GM23248 (cell line): ENCODE results near the gene COX5B. TPM values are rescaled to one million over a fixed set of nuclear protein-coding genes. Genes with fewer than 3 reads are reported as not detected.
A peak's percentile ranks its signal among the peaks of the same experiment; 100 is the strongest.
"Not testable (repeated sequence)": the region's sequence is repeated elsewhere in the genome, so short reads cannot be mapped to it uniquely, and the experiment has no call there.

ENCODE experiments used
- DNase-seq: peaks from one replicate; pipeline ENCODE4 v3.0.0-alpha.2; 2015
- H2AFZ ChIP-seq: fragments of 200-600 bp; sonication (generic); 2 replicates; pipeline ENCODE4 v1.6.1; 2016; ENCODE audit warnings: antibody characterized with exemption
- H3F3A ChIP-seq: fragments of 200-600 bp; sonication (generic); 2 replicates; pipeline ENCODE4 v1.6.1; 2016; ENCODE audit warnings: mild to moderate bottlenecking, antibody characterized with exemption, mixed run types; ENCODE audit not compliant: insufficient read depth
- H3K27ac ChIP-seq: fragments of 200-600 bp; sonication (generic); 2 replicates; pipeline ENCODE4 v1.5.1; 2016; ENCODE audit warnings: mild to moderate bottlenecking
- H3K27me3 ChIP-seq: fragments of 200-600 bp; sonication (generic); replicated peaks from 2 replicates; pipeline ENCODE4 v1.6.1; 2016; ENCODE audit warnings: mild to moderate bottlenecking; ENCODE audit not compliant: insufficient read depth
- H3K36me3 ChIP-seq: fragments of 200-600 bp; sonication (generic); 2 replicates; pipeline ENCODE4 v1.6.1; 2016; ENCODE audit warnings: low read depth, mild to moderate bottlenecking
- H3K4me1 ChIP-seq: fragments of 200-600 bp; sonication (generic); 2 replicates; pipeline ENCODE4 v1.6.1; 2016; ENCODE audit warnings: mild to moderate bottlenecking; ENCODE audit not compliant: insufficient read depth
- H3K4me2 ChIP-seq: fragments of 200-600 bp; sonication (generic); one replicate; pipeline ENCODE4 v1.6.1; 2016; ENCODE audit warnings: mild to moderate bottlenecking; ENCODE audit not compliant: unreplicated experiment
- H3K4me3 ChIP-seq: fragments of 200-600 bp; sonication (generic); 2 replicates; pipeline ENCODE4 v1.5.1; 2016; ENCODE audit warnings: mild to moderate bottlenecking
- H3K79me2 ChIP-seq: fragments of 200-600 bp; sonication (generic); 2 replicates; pipeline ENCODE4 v1.6.1; 2016; ENCODE audit warnings: mild to moderate bottlenecking; ENCODE audit not compliant: insufficient read depth
- H3K9ac ChIP-seq: fragments of 200-600 bp; sonication (generic); 2 replicates; pipeline ENCODE4 v1.6.1; 2016; ENCODE audit warnings: mild to moderate bottlenecking
- H3K9me2 ChIP-seq: fragments of 200-600 bp; sonication (generic); 2 replicates; pipeline ENCODE4 v1.6.1; 2016; ENCODE audit warnings: mixed run types, mild to moderate bottlenecking, moderate library complexity; ENCODE audit not compliant: insufficient read depth
- H3K9me3 ChIP-seq: fragments of 200-600 bp; sonication (generic); one replicate; pipeline ENCODE4 v1.6.1; 2017; ENCODE audit warnings: low read depth
- H4K20me1 ChIP-seq: fragments of 200-600 bp; sonication (generic); 2 replicates; pipeline ENCODE4 v1.6.0; 2016; ENCODE audit not compliant: insufficient read depth
- EZH2 ChIP-seq: fragments of 200-600 bp; sonication (generic); IDR thresholded peaks from 2 replicates; pipeline ENCODE4 v1.6.1; 2018; ENCODE audit warnings: antibody characterized with exemption, mild to moderate bottlenecking; ENCODE audit not compliant: insufficient read depth, poor library complexity, severe bottlenecking
- EZH2phosphoT487 ChIP-seq: fragments of 200-600 bp; sonication (generic); IDR thresholded peaks from 2 replicates; pipeline ENCODE4 v1.6.1; 2018; ENCODE audit warnings: antibody characterized with exemption, moderate library complexity, mild to moderate bottlenecking, low read depth; ENCODE audit not compliant: insufficient read depth
- WGBS, 2 experiments: methylation state at CpG; one replicate each; pipeline ENCODE4 v1.1.6; 2015 to 2017; ENCODE audit warnings: low lambda C conversion rate in 2 of 2, low coverage in 1 of 2; ENCODE audit errors: missing lambda C conversion rate in 2 of 2; 5-methylcytosine and 5-hydroxymethylcytosine counted together
- in situ Hi-C: fragments of 300-500 bp; cut with MboI; formaldehyde crosslinking; loops from 2 replicates; pipeline ENCODE4 v1.15.0; 2020
- polyA plus RNA-seq: library from polyadenylated mRNA; unstranded; fragments of >200 nt; fragmentation: Nextera tagmentation; extraction: Ambion mirVana; gene quantifications from 2 replicates; pipeline ENCODE4 v1.2.1, GENCODE V29; 2016
- total RNA-seq: library from RNA; depleted of rRNA; stranded (reverse); fragments of >200 nt; shearing (Covaris generic); gene quantifications from 2 replicates; pipeline ENCODE4 v1.2.3, GENCODE V29; 2014; rRNA removed

Gene COX5B, protein sequence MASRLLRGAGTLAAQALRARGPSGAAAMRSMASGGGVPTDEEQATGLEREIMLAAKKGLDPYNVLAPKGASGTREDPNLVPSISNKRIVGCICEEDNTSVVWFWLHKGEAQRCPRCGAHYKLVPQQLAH
- total RNA-seq: 175 and 211 TPM in 2 replicates
- polyA plus RNA-seq: 315 and 327 TPM in 2 replicates

DNA sequence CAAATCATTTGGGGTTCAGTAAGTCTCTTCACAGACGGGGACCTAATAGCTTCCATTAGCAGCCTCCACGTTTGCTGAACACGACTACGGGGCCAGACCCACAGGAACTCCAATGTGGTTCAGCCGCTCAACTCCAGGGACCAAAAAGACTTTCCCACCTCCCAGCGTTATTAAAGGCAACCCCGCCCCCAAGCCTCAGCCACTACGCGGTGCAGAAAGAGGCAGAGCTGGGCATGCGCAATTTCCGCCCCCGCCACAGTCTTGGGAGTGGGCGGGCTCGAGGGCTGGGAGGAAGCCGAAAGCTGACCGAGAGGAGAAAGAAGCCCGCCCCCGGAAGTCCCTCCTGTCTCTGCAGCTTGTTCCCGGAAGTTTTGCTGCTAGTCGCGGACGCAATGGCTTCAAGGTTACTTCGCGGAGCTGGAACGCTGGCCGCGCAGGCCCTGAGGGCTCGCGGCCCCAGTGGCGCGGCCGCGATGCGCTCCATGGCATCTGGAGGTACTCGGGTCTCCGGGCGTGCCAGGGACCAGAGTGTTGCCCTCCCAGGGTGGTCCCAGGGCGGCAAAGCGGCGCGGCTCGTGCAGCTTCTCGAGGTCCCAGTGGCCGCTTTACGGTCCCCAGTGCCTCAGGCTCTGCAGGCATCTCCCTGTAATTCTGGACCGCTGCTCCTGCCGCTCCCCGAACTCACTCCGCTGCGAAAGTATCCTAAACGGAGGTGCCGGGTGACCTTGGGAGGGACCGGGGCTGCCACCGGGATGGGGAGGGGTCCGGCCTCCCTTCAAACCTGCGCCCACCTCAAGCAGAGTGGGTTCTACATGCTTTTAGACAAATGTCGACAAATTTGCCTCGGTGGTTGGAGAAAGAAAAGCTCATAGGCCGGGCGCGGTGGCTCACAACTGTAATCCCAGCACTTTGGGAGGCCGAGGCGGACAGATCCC, at the start of gene COX5B:
COX5B (plus strand) TSS at position 368 of the 935 bp plus-strand sequence; CDS start at position 393, 25 bp downstream.
- Histone ChIP-seq H3K9me2 (no peaks in the 10 kb centered on the region), H3K9ac (peak within 1 kb of the TSS; percentile 94), H3K4me3 (peak within 1 kb of the TSS; percentile 98), H3F3A (peaks cover 26% of the 10 kb centered on the region), H3K27me3 (no peaks in the 10 kb centered on the region), H3K36me3 (peaks cover 15% of the 10 kb centered on the region), H2AFZ (peak within 1 kb of the TSS; percentile 98), H3K27ac (peak within 1 kb of the TSS; percentile 77), H3K79me2 (peaks cover 19% of the 10 kb centered on the region), H3K4me1 (peaks cover 11% of the 10 kb centered on the region; the same call in 1 of the 2 replicates), H4K20me1 (no peaks in the 10 kb centered on the region), H3K9me3 (no peaks in the 10 kb centered on the region), H3K4me2 (peak within 1 kb of the TSS; percentile 94)
- 1 to 2% methylated on average over 50 to 62 of the region's 63 CpGs for WGBS, 2 experiments
- peak; percentile 99 for DNase-seq
- TF ChIP-seq EZH2phosphoT487 (no peak), EZH2 (no peak)
- in situ Hi-C loops: no loop called here

DNA sequence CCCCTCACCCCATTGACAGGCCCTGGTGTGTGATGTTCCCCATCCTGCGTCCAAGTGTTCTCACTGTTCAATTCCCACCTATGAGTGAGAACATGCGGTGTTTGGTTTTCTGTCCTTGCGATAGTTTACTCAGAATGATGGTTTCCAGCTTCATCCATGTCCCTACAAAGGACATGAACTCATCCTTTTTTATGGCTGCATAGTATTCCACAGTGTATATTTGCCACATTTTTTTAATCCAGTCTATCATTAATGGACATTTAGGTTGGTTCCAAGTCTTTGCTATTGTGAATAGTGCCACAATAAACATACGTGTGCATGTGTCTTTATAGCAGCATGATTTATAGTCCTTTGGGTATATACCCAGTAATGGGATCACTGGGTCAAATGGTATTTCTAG, 49.7 kb upstream of the COX5B start:
- not testable (repeated sequence) for DNase-seq, H3K4me1 ChIP-seq, H3F3A ChIP-seq, H3K27ac ChIP-seq, H3K27me3 ChIP-seq, H3K36me3 ChIP-seq, H2AFZ ChIP-seq, H3K4me2 ChIP-seq, H4K20me1 ChIP-seq, H3K9me2 ChIP-seq, H3K9ac ChIP-seq, H3K4me3 ChIP-seq, H3K79me2 ChIP-seq, H3K9me3 ChIP-seq
- in situ Hi-C loops: loop anchor here (10.0 kb wide), 1 partner anchor 99 kb away; no protein-coding TSS in a partner anchor
- WGBS, 2 experiments: 67 to 69% methylated on average over 4 of the region's 4 CpGs

DNA sequence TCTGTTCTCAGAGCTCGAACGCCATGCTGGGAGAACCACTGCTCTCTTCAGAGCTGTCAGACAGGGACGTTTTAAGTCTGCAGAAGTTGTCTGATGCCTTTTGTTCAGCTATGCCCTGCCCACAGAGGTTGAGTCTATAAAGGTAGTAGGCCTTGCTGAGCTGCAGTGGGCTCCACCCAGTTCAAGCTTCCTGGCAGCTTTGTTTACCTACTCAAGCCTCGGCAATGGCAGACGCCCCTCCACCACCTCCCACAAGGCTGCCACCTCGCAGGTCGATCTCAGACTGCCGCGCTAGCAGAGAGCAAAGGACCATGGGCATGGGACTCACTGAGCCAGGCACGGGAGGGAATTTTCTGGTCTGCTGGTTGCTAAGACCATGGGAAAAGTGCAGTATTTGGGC, 44.3 kb upstream of the COX5B start:
- H3K27me3 ChIP-seq, H3K9me2 ChIP-seq, in situ Hi-C loops, H3K4me3 ChIP-seq, H2AFZ ChIP-seq, H3K4me1 ChIP-seq, DNase-seq, H3K9ac ChIP-seq, H3K79me2 ChIP-seq, H3K4me2 ChIP-seq, H3K9me3 ChIP-seq, H3K27ac ChIP-seq, H3F3A ChIP-seq, H3K36me3 ChIP-seq, H4K20me1 ChIP-seq: not testable (repeated sequence)
- WGBS, 2 experiments: 45 to 50% methylated on average over 3 of the region's 10 CpGs

DNA sequence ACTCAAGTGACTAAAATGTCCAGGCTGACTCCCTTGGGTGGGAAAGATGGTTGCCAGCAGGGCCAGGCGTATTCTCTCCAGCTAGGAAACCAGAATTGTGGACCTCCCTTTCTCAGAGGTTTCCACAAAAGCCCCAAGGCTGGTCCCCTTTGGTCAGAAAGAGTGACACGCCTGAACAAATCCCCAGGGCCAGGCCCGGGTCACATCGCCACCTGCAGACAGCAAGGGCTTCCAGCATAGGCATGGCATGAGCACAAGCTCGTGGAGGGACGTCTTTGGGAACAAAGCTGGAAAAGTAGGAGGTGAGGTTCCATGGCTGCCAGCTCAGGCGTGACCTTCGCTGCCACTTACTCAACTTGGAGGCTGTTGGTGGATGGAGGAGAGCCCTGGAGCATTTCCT, 40.8 kb upstream of the COX5B start:
- H3K4me1 ChIP-seq, H3K9ac ChIP-seq, in situ Hi-C loops, H3K36me3 ChIP-seq, H3K4me2 ChIP-seq, H3K4me3 ChIP-seq, H4K20me1 ChIP-seq, H3K79me2 ChIP-seq, DNase-seq, H3K27ac ChIP-seq, H3K9me3 ChIP-seq, H3K9me2 ChIP-seq, H3K27me3 ChIP-seq, H2AFZ ChIP-seq, H3F3A ChIP-seq: not testable (repeated sequence)
- 38 to 43% methylated on average over 5 to 8 of the region's 8 CpGs for WGBS, 2 experiments

DNA sequence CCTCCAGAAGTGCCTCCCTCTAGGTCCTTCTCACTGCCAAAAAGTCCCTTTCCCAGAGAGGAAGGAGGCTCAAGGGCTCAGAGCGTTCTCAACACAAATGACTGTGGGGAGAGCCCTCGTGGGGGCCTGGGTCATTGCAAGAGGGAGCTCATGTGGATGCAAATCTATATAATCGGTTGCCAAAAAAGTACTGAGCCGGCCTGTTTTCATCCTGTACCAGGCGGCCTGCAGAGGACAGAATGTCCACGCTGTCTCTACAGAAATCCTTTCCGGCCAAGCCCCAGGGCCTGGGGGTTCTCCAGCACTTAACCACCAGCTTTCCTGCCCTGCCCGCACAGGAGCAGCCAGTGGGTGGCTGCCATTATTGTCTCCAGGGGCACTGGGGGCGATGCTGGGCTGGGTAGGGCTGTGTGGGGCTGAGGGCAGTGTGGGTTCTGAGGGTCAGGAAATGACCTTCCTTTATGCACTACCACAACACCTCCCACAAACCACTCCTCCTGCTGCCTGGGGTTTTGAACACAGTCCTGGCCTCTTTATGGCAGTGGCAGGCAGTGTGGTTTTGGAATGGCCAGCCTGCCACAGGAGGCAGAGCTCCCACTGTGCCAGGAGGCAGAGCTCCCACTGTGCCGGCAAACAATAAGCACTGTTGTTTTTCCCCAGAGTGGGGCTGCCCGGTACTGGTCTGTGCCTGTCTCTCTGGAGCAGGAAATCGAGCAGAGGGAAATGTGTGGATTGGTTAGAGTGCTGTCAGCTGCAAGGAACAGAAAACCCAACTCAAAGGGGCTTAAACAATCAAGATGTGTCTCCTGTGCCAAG, 40.1 kb upstream of the COX5B start:
- H3K4me2 ChIP-seq, H2AFZ ChIP-seq, H3K27me3 ChIP-seq, DNase-seq, H3K36me3 ChIP-seq, H3K4me3 ChIP-seq, H3K9me2 ChIP-seq, H3K9ac ChIP-seq, H3K9me3 ChIP-seq, H3K27ac ChIP-seq, H4K20me1 ChIP-seq, H3F3A ChIP-seq, H3K79me2 ChIP-seq, in situ Hi-C loops, H3K4me1 ChIP-seq: not testable (repeated sequence)
- WGBS, 2 experiments: 71 to 81% methylated on average over 3 to 4 of the region's 12 CpGs

DNA sequence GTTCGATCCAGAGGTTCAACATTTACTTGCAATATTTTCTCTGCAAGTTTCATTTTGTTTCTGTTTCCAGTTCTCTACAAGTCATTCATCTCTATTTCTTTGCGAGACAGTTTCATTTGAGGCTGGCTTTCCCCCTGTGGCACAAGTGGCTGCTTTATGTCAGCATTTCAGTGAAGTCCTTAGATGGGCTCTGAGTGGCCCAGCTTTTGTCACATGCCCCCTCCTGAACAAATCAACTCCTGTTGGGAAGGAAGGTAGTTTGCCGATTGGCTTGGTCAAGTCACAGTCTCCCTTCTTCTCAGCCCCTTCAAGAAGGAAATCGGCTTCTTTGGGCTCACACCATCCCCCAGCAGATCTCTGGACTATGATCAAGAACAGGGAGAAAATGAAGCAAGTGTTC, 37.1 kb upstream of the COX5B start:
- 67 to 70% methylated on average over 4 of the region's 4 CpGs for WGBS, 2 experiments
- not testable (repeated sequence) for DNase-seq, H3K4me2 ChIP-seq

More for the DNA sequence above, 37.1 kb upstream of the COX5B start:
- H4K20me1 ChIP-seq, H3K27me3 ChIP-seq, H3K4me1 ChIP-seq, H3K36me3 ChIP-seq, H3K4me3 ChIP-seq, H3K9ac ChIP-seq, H3K9me2 ChIP-seq, H3K9me3 ChIP-seq, H3K27ac ChIP-seq, H3F3A ChIP-seq, in situ Hi-C loops, H2AFZ ChIP-seq, H3K79me2 ChIP-seq: not testable (repeated sequence)
